PC-9 (cell line): ENCODE results near the gene EMILIN3. TPM values are rescaled to one million over a fixed set of nuclear protein-coding genes. Genes with fewer than 3 reads are reported as not detected.

Experiments
- BruUV-seq: library from RNA; stranded (reverse); fragments of 400-500 nt; replicated peaks from 2 replicates; lab custom pipeline; 2021; lab: Mats Ljungman, UMichigan
- CTCF ChIA-PET: fragments of 300-600 bp; sonication (Branson Sonifier 250); formaldehyde crosslinking; loops from one replicate; lab custom pipeline; 2022; ENCODE audit warnings: antibody characterized with exemption; lab: Charles Lee
- POLR2A ChIA-PET: fragments of 300-600 bp; sonication (Branson Sonifier 250); formaldehyde crosslinking; loops from one replicate; lab custom pipeline; 2022; ENCODE audit warnings: antibody characterized with exemption; ENCODE audit not compliant: unreplicated experiment; lab: Charles Lee
- DNase-seq, 2 experiments: peaks; one replicate each; pipeline versions ENCODE4 v3.0.0 to v3.0.0-alpha.2; 2015 to 2022; ENCODE audit warnings: mixed read lengths in 1 of 2
- H2AFZ ChIP-seq: fragments of 200-600 bp; sonication (generic); 2 replicates; pipeline ENCODE4 v1.8.1; 2017; ENCODE audit warnings: antibody characterized with exemption
- H3F3A ChIP-seq: fragments of 200-600 bp; sonication (generic); 2 replicates; pipeline ENCODE4 v1.8.1; 2017; ENCODE audit warnings: antibody characterized with exemption, mild to moderate bottlenecking, low read depth; ENCODE audit not compliant: insufficient read depth
- H3K27ac ChIP-seq: fragments of 200-600 bp; sonication (generic); 2 replicates; pipeline ENCODE4 v1.6.1; 2016; ENCODE audit warnings: mixed run types
- H3K27me3 ChIP-seq: fragments of 200-600 bp; sonication (generic); 2 replicates; pipeline ENCODE4 v1.6.1; 2016; ENCODE audit warnings: low read depth, mixed run types; ENCODE audit not compliant: insufficient read depth
- H3K36me3 ChIP-seq: fragments of 200-600 bp; sonication (generic); 2 replicates; pipeline ENCODE4 v1.6.1; 2016; ENCODE audit warnings: low read depth, mixed run types
- H3K4me1 ChIP-seq: fragments of 200-600 bp; sonication (generic); replicated peaks from 2 replicates; pipeline ENCODE4 v1.6.1; 2016; ENCODE audit warnings: mixed run types; ENCODE audit not compliant: insufficient read depth
- H3K4me2 ChIP-seq: fragments of 200-600 bp; sonication (generic); 2 replicates; pipeline ENCODE4 v1.6.1; 2017; ENCODE audit warnings: mixed run types
- H3K4me3 ChIP-seq: fragments of 200-600 bp; sonication (generic); 2 replicates; pipeline ENCODE4 v1.6.1; 2016; ENCODE audit warnings: mixed run types
- H3K79me2 ChIP-seq: fragments of 200-600 bp; sonication (generic); 2 replicates; pipeline ENCODE4 v1.6.1; 2017; ENCODE audit warnings: low read depth, mixed run types
- H3K9me2 ChIP-seq: fragments of 200-600 bp; sonication (generic); 2 replicates; pipeline ENCODE4 v1.8.1; 2017; ENCODE audit warnings: mild to moderate bottlenecking; ENCODE audit not compliant: insufficient read depth
- H3K9me3 ChIP-seq: fragments of 200-600 bp; sonication (generic); 2 replicates; pipeline ENCODE4 v1.8.1; 2016; ENCODE audit warnings: low read depth; ENCODE audit not compliant: insufficient read depth
- H4K20me1 ChIP-seq: fragments of 200-600 bp; sonication (generic); 2 replicates; pipeline ENCODE4 v1.8.1; 2017; ENCODE audit not compliant: insufficient read depth
- CTCF ChIP-seq: fragments of 200-600 bp; sonication (generic); conservative IDR thresholded peaks from 2 replicates; pipeline ENCODE4 v1.6.1; 2017; ENCODE audit warnings: mixed run types, antibody characterized with exemption, mild to moderate bottlenecking, moderate library complexity
- EZH2 ChIP-seq: fragments of 200-600 bp; sonication (generic); IDR thresholded peaks from 2 replicates; pipeline ENCODE4 v1.8.0; 2017; ENCODE audit warnings: antibody characterized with exemption, low read depth
- intact Hi-C: fragments of 100-400 bp; cut with micrococcal nuclease; formaldehyde crosslinking; loops from one replicate; pipeline ENCODE4 v1.10.0; 2022; ENCODE audit not compliant: unreplicated experiment
- total RNA-seq: library from RNA; stranded (reverse); gene quantifications from 2 replicates; pipeline ENCODE4 v1.2.3, GENCODE V29; 2021

EMILIN3 gene
- total RNA-seq, 1 experiment from 2014 or later = not detected

- CTCF ChIA-PET = no interaction called here
- H3K9me2 ChIP-seq = no peaks in the 10 kb centered on the region
- H3K27ac ChIP-seq = no peak overlapping the region
- H4K20me1 ChIP-seq = no peaks in the 10 kb centered on the region
- no peak overlapping the region for H3K4me2 ChIP-seq
- BruUV-seq = no TSS peak
- no peaks in the 10 kb centered on the region for H3K79me2 ChIP-seq
- H3F3A ChIP-seq = no peaks in the 10 kb centered on the region
- intact Hi-C loops = no loop called here
- H3K9me3 ChIP-seq = no peaks in the 10 kb centered on the region
- no peak overlapping the region for H3K4me3 ChIP-seq
- no peaks in the 10 kb centered on the region for H3K4me1 ChIP-seq
- DNase-seq = no peak
- no peak for TF ChIP-seq EZH2
- no peak for TF ChIP-seq CTCF
- no peak overlapping the region for H2AFZ ChIP-seq
- POLR2A ChIA-PET = no interaction called here
- no peaks in the 10 kb centered on the region for H3K27me3 ChIP-seq
- no peaks in the 10 kb centered on the region for H3K36me3 ChIP-seq
Observed at GRCh38 chr20:41347523-41348429, 18.8 kb downstream of the EMILIN3 start.

- Histone ChIP-seq H2AFZ (no peak overlapping the region), H3K4me1 (peaks cover 6% of the 10 kb centered on the region; the same call in 1 of the 2 replicates), H4K20me1 (no peaks in the 10 kb centered on the region), H3F3A (no peaks in the 10 kb centered on the region), H3K4me3 (no peak overlapping the region), H3K79me2 (peaks cover 5% of the 10 kb centered on the region; the same call in 1 of the 2 replicates), H3K27ac (no peak overlapping the region), H3K27me3 (no peaks in the 10 kb centered on the region), H3K9me3 (no peaks in the 10 kb centered on the region), H3K36me3 (no peaks in the 10 kb centered on the region), H3K4me2 (no peak overlapping the region), H3K9me2 (no peaks in the 10 kb centered on the region)
- BruUV-seq = no TSS peak
- DNase-seq = no peak
- intact Hi-C loops = no loop called here
- CTCF ChIA-PET = no interaction called here
- TF ChIP-seq CTCF (no peak), EZH2 (no peak)
- POLR2A ChIA-PET = no interaction called here
Observed at GRCh38 chr20:41345729-41346067, 20.9 kb downstream of the EMILIN3 start.

- no peak for DNase-seq
- Histone ChIP-seq H3K4me3 (no peak overlapping the region), H3K27ac (no peak overlapping the region), H3K9me3 (no peaks in the 10 kb centered on the region), H2AFZ (no peak overlapping the region), H3K4me2 (no peak overlapping the region), H3F3A (peaks cover 2% of the 10 kb centered on the region; the same call in 1 of the 2 replicates), H3K4me1 (peaks cover 6% of the 10 kb centered on the region; the same call in 1 of the 2 replicates), H3K27me3 (no peaks in the 10 kb centered on the region), H3K36me3 (no peaks in the 10 kb centered on the region), H4K20me1 (no peaks in the 10 kb centered on the region), H3K79me2 (peaks cover 5% of the 10 kb centered on the region; the same call in 1 of the 2 replicates), H3K9me2 (no peaks in the 10 kb centered on the region)
- ChIA-PET CTCF (no interaction called here), POLR2A (no interaction called here)
- BruUV-seq = no TSS peak
- intact Hi-C loops = loop anchor here (5.0 kb wide), 1 partner anchor 1842 kb away; the partner anchor contains the start of gene PTPRT
- TF ChIP-seq EZH2 = no peak
- no peak for TF ChIP-seq CTCF
Observed at GRCh38 chr20:41344938-41345728, 21.5 kb downstream of the EMILIN3 start.
